GM12878 (cell line): ENCODE data around the gene SUPT3H. TPM values are rescaled to one million over a fixed set of nuclear protein-coding genes. Genes with fewer than 3 reads are reported as not detected.

ENCODE experiments used
- ATAC-seq: fragments of 200-7000 bp; cut with Tn5 transposase; 3 replicates; pipeline ENCODE4 v1.9.1; 2020; ENCODE audit warnings: mild to moderate bottlenecking, moderate library complexity
- BruUV-seq: library from RNA; stranded (reverse); fragments of 400-500 nt; replicated peaks from 2 replicates; lab custom pipeline; 2021; lab: Mats Ljungman, UMichigan
- CTCF ChIA-PET: fragments of 300-600 bp; sonication (Branson Sonifier 250); formaldehyde crosslinking; extraction: SDS; loops from one replicate; lab custom pipeline; 2021; ENCODE audit warnings: inconsistent platforms; lab: Yijun Ruan, JAX
- POLR2A ChIA-PET: fragments of 350-600 bp; formaldehyde crosslinking; extraction: SDS; loops from one replicate; lab custom pipeline; 2021; ENCODE audit warnings: inconsistent platforms; lab: Charles Lee
- RAD21 ChIA-PET: fragments of 300-600 bp; sonication (Branson Sonifier 250); formaldehyde crosslinking; loops from one replicate; lab custom pipeline; 2023; ENCODE audit warnings: antibody characterized with exemption; ENCODE audit not compliant: unreplicated experiment; lab: Charles Lee
- SMC1A ChIA-PET: fragments of 300-600 bp; sonication (Branson Sonifier 250); formaldehyde crosslinking; loops from one replicate; lab custom pipeline; 2023; ENCODE audit not compliant: unreplicated experiment, uncharacterized antibody; lab: Charles Lee
- DNase-seq: peaks from one replicate; pipeline ENCODE4 v3.0.0-alpha.2; 2011; ENCODE audit warnings: low read depth, low spot score
- FAIRE-seq: peaks from 3 replicates; lab custom pipeline; 2011; peaks lifted over from hg19 to GRCh38; lab: Jason Lieb, UNC
- H2AFZ ChIP-seq: 2 replicates; pipeline ENCODE4 v1.6.0; 2011; ENCODE audit warnings: low read depth, low read length, control low read depth; ENCODE audit not compliant: control insufficient read depth
- H3K27ac ChIP-seq: 2 replicates; pipeline ENCODE4 v1.5.1; 2011; ENCODE audit warnings: control low read depth; ENCODE audit not compliant: control insufficient read depth, insufficient read depth
- H3K27me3 ChIP-seq, 2 experiments: replicated peaks in 1 of 2; 2 replicates each; pipeline versions ENCODE4 v1.6.0 to v1.6.1; 2011; ENCODE audit warnings: low read length in 1 of 2; ENCODE audit not compliant: control insufficient read depth in 2 of 2, insufficient read depth in 2 of 2
- H3K36me3 ChIP-seq, 2 experiments: 2 replicates each; pipeline ENCODE4 v1.5.1; 2011; ENCODE audit warnings: low read length in 1 of 2; ENCODE audit not compliant: control insufficient read depth in 2 of 2, insufficient read depth in 2 of 2
- H3K4me1 ChIP-seq: 2 replicates; pipeline ENCODE4 v1.6.1; 2011; ENCODE audit warnings: mild to moderate bottlenecking, low read length, moderate library complexity, mixed read lengths; ENCODE audit not compliant: control insufficient read depth, insufficient read depth
- H3K4me2 ChIP-seq: 2 replicates; pipeline ENCODE4 v1.6.0; 2011; ENCODE audit warnings: control low read depth; ENCODE audit not compliant: control insufficient read depth, insufficient read depth
- H3K4me3 ChIP-seq: fragments of 200-600 bp; sonication (generic); 2 replicates; pipeline ENCODE4 v1.5.1; 2016
- H3K79me2 ChIP-seq: 2 replicates; pipeline ENCODE4 v1.6.0; 2011; ENCODE audit warnings: low read length; ENCODE audit not compliant: control insufficient read depth, insufficient read depth
- H3K9ac ChIP-seq: 2 replicates; pipeline ENCODE4 v1.8.0; 2011; ENCODE audit warnings: low read length, control low read depth, mixed read lengths; ENCODE audit not compliant: control insufficient read depth, insufficient read depth
- H3K9me3 ChIP-seq: replicated peaks from 3 replicates; pipeline ENCODE4 v1.5.1; 2011; ENCODE audit warnings: mild to moderate bottlenecking, low read length; ENCODE audit not compliant: control insufficient read depth, insufficient read depth
- H4K20me1 ChIP-seq: 2 replicates; pipeline ENCODE4 v1.6.0; 2011; ENCODE audit not compliant: control insufficient read depth, insufficient read depth
- BHLHE40 ChIP-seq, 2 experiments: fragments of 450-650 bp in 1 of 2; IDR thresholded peaks; 2 replicates each; pipeline ENCODE4 v1.6.1; 2011 to 2017; ENCODE audit warnings: low read depth in 2 of 2, borderline replicate concordance in 1 of 2, improper control_type of control experiment in 1 of 2, low read length in 1 of 2, mild to moderate bottlenecking in 1 of 2
- CBX3 ChIP-seq: fragments of 200-600 bp; sonication (generic); IDR thresholded peaks from 2 replicates; pipeline ENCODE4 v1.6.1; 2016; ENCODE audit warnings: low read depth, borderline replicate concordance
- IKZF1 ChIP-seq: fragments of 450-650 bp; conservative IDR thresholded peaks from 2 replicates; pipeline ENCODE4 v1.6.1; 2017; ENCODE audit warnings: antibody characterized with exemption, mild to moderate bottlenecking
- JUND ChIP-seq: IDR thresholded peaks from 2 replicates; pipeline ENCODE4 v1.6.1; 2012; ENCODE audit warnings: low read depth, mild to moderate bottlenecking, low read length, improper control_type of control experiment, moderate library complexity
- KDM1A ChIP-seq: fragments of 200-600 bp; sonication (generic); IDR thresholded peaks from 2 replicates; pipeline ENCODE4 v1.6.1; 2016; ENCODE audit warnings: borderline replicate concordance
- MYB ChIP-seq: fragments of 150-350 bp; IDR thresholded peaks from 2 replicates; pipeline ENCODE4 v1.6.1; 2014; ENCODE audit warnings: mild to moderate bottlenecking, low read depth, low read length, borderline replicate concordance
- PAX5 ChIP-seq: IDR thresholded peaks from 2 replicates; pipeline ENCODE4 v1.6.1; 2011; ENCODE audit warnings: low read depth, low read length, borderline replicate concordance
- RB1 ChIP-seq: fragments of 450-650 bp; formaldehyde crosslinking; IDR thresholded peaks from 2 replicates; pipeline ENCODE4 v1.6.1; 2017; ENCODE audit warnings: mild to moderate bottlenecking, borderline replicate concordance
- SPI1 ChIP-seq: IDR thresholded peaks from 2 replicates; pipeline ENCODE4 v1.6.1; 2011; ENCODE audit warnings: low read depth, mild to moderate bottlenecking, low read length, moderate library complexity, borderline replicate concordance; ENCODE audit not compliant: insufficient read depth
- WGBS: methylation state at CpG from one replicate; pipeline ENCODE4 v1.1.6; 2016; ENCODE audit warnings: low lambda C conversion rate; ENCODE audit not compliant: insufficient replicate concordance, insufficient coverage; ENCODE audit errors: missing lambda C conversion rate; 5-methylcytosine and 5-hydroxymethylcytosine counted together
- in situ Hi-C: fragments of 300-500 bp; cut with MboI; formaldehyde crosslinking; loops from 9 replicates; pipeline ENCODE4 v1.14.3; 2018; ENCODE audit warnings: mixed read lengths
- intact Hi-C: fragments of 100-400 bp; cut with micrococcal nuclease; formaldehyde crosslinking; loops from one replicate; pipeline ENCODE4 v1.14.2; 2022; ENCODE audit not compliant: unreplicated experiment
- polyA plus RNA-seq, 11 experiments: library from polyadenylated mRNA; depleted of rRNA in 4 of 11; unstranded in 6 of 11; stranded (reverse) in 5 of 11; fragments of >200 nt; fragmentation: Nextera tagmentation in 4 of 11; fragmentation: Illumina TruSeq in 1 of 11; extraction: Ambion mirVana in 4 of 11; extraction: Trizol in 1 of 11; gene quantifications; 1 replicate in 1 of 11; 2 replicates in 10 of 11; pipeline versions ENCODE4 v1.2.1 to v1.2.3, GENCODE V29; 2011 to 2016; ENCODE audit warnings: inconsistent platforms in 2 of 11, missing spikeins in 2 of 11, low read depth in 1 of 11
- total RNA-seq, 4 experiments: library from RNA; depleted of rRNA in 3 of 4; stranded (reverse); fragments of >200 nt in 3 of 4; fragmentation: Illumina TruSeq in 1 of 4; extraction: Trizol in 1 of 4; gene quantifications; 2 replicates each; pipeline versions ENCODE4 v1.2.1 to v1.2.3, GENCODE V29; 2013 to 2021
- TF ChIP-seq, protein P1 (sequence below): fragments of 450-650 bp; IDR thresholded peaks from 2 replicates; pipeline ENCODE4 v1.6.1; 2017; ENCODE audit warnings: mild to moderate bottlenecking, moderate library complexity

SUPT3H gene
- total and polyA plus RNA-seq, 10 of the 15 experiments (the other 5 are each of a cell fraction or from before 2014, with no cell fraction given), result 0.51 to 3.7 (median 2.0) TPM

DNA sequence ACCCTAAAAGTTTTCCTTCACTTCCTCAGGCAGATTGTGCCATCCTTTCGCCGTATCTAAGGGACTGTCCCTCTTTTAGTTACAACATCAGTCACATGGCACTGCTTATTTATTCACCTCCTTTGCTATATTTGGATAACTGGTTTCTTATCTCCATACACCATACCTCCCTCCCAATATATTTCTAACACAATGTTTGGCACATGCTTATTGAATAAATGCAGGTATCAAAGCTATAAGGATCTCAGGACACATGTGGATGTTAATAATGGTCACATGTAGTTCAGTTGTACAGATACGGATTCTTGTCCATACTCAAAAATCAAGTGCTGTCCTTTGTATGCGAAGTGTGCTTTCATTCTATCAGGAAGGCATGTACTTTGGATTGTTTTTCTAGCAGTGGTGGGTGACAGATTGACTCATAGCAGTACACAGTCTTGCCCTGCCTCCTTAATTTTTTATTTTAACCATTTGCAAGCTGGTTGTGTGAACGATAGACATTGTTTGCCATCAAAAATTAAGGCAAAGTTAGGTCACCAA, 456.7 kb downstream of the SUPT3H start (continued):
- TF ChIP-seq, protein P1, sequence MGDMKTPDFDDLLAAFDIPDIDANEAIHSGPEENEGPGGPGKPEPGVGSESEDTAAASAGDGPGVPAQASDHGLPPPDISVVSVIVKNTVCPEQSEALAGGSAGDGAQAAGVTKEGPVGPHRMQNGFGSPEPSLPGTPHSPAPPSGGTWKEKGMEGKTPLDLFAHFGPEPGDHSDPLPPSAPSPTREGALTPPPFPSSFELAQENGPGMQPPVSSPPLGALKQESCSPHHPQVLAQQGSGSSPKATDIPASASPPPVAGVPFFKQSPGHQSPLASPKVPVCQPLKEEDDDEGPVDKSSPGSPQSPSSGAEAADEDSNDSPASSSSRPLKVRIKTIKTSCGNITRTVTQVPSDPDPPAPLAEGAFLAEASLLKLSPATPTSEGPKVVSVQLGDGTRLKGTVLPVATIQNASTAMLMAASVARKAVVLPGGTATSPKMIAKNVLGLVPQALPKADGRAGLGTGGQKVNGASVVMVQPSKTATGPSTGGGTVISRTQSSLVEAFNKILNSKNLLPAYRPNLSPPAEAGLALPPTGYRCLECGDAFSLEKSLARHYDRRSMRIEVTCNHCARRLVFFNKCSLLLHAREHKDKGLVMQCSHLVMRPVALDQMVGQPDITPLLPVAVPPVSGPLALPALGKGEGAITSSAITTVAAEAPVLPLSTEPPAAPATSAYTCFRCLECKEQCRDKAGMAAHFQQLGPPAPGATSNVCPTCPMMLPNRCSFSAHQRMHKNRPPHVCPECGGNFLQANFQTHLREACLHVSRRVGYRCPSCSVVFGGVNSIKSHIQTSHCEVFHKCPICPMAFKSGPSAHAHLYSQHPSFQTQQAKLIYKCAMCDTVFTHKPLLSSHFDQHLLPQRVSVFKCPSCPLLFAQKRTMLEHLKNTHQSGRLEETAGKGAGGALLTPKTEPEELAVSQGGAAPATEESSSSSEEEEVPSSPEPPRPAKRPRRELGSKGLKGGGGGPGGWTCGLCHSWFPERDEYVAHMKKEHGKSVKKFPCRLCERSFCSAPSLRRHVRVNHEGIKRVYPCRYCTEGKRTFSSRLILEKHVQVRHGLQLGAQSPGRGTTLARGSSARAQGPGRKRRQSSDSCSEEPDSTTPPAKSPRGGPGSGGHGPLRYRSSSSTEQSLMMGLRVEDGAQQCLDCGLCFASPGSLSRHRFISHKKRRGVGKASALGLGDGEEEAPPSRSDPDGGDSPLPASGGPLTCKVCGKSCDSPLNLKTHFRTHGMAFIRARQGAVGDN, result no peak
- TF ChIP-seq BHLHE40 (IDR thresholded peaks at IDR 0.05; ENCODE audit: borderline replicate concordance in 1 of 2, low read depth in 2 of 2, low read length in 1 of 2), result no peak

DNA sequence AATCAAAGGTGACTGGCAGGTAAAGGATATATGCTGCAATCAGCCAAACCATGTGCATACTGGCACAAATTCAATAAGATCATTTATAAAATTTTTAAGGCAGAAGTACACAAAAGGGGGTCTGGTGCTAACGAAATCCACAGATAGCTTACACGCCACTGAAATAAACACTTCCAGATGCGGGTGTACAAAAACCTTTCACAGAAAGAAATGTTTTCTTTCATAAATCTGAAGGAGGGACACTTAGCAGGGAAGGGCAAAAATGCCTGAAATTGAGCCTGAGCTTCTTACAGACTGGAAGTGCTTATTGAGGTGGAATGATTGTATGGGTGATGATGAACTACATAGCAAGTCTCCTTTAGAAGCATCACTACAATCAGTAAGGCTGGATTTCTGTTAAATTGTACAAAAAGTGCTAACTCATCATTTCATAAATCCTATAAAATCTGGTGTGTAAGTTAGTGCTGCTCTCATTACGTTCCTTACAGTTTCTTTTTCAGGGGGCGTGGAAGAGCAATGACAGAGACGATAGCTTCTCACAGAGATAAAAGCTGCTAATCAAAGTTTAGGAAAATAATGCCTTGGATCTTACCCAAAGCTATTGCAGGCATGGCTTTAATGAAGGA, 458.9 kb downstream of the SUPT3H start:
- ATAC-seq, result no peak
- Histone ChIP-seq H4K20me1 (no peaks in the 10 kb centered on the region), H3K4me1 (no peaks in the 10 kb centered on the region), H3K27me3 (no peaks in the 10 kb centered on the region), H3K27ac (no peak overlapping the region), H3K4me3 (no peak overlapping the region), H2AFZ (no peak overlapping the region), H3K9ac (no peak overlapping the region), H3K79me2 (no peaks in the 10 kb centered on the region), H3K9me3 (no peaks in the 10 kb centered on the region), H3K36me3 (no peaks in the 10 kb centered on the region), H3K4me2 (no peak overlapping the region)
- no peak for FAIRE-seq
- TF ChIP-seq JUND (no peak), SPI1 (no peak), IKZF1 (no peak), MYB (no peak), BHLHE40 (IDR thresholded peaks at IDR 0.05; ENCODE audit: borderline replicate concordance in 1 of 2, low read depth in 2 of 2, low read length in 1 of 2) (no peak), RB1 (no peak), CBX3 (no peak), PAX5 (no peak), KDM1A (no peak)
- in situ Hi-C loops (no loop called here), intact Hi-C loops (no loop called here)
- BruUV-seq, result no TSS peak
- DNase-seq, result no peak
- ChIA-PET RAD21 (no interaction called here), SMC1A (interaction anchor here (0.7 to 2.2 kb wide), 4 partner anchors 9 to 251 kb away, joined by 3 to 8 read pairs (median 3); no protein-coding TSS in a partner anchor), POLR2A (interaction anchor here (1.6 kb wide), 1 partner anchor 10 kb away, joined by 7 read pairs; no protein-coding TSS in a partner anchor), CTCF (interaction anchor here (0.7 to 1.3 kb wide), 3 partner anchors 14 to 519 kb away, joined by 3 read pairs; no protein-coding TSS in a partner anchor)
- 78% methylated on average over 6 of the region's 6 CpGs for WGBS
